H1 (cell line): Measurements from ENCODE around the gene UBIAD1. TPM values are rescaled to one million over a fixed set of nuclear protein-coding genes. Genes with fewer than 3 reads are reported as not detected.

ENCODE experiments used
- BCL11A ChIP-seq, 2 experiments: IDR thresholded peaks; one replicate each; pipeline ENCODE4 v1.6.1; 2011; ENCODE audit warnings: low read depth in 2 of 2, low read length in 2 of 2, mild to moderate bottlenecking in 2 of 2
- CBX5 ChIP-seq: fragments of 300-800, 300-1000 bp; sonication (generic); IDR thresholded peaks from 2 replicates; pipeline ENCODE4 v1.7.1; 2016; ENCODE audit warnings: antibody characterized with exemption, low read length, low read depth
- CHD1 ChIP-seq: IDR thresholded peaks from 2 replicates; pipeline ENCODE4 v1.6.1; 2012; ENCODE audit warnings: low read depth, low read length, improper control_type of control experiment
- CHD2 ChIP-seq: IDR thresholded peaks from 2 replicates; pipeline ENCODE4 v1.6.1; 2012; ENCODE audit warnings: low read length, improper control_type of control experiment
- CHD7 ChIP-seq: fragments of 300-600 bp; sonication (generic); IDR thresholded peaks from 2 replicates; pipeline ENCODE4 v1.7.1; 2012; ENCODE audit warnings: low read length, moderate library complexity, mild to moderate bottlenecking, inconsistent platforms; ENCODE audit not compliant: insufficient replicate concordance
- GABPA ChIP-seq: IDR thresholded peaks from 2 replicates; pipeline ENCODE4 v1.6.1; 2011; ENCODE audit warnings: mild to moderate bottlenecking, low read length, moderate library complexity, borderline replicate concordance; ENCODE audit not compliant: insufficient read depth
- RFX5 ChIP-seq: IDR thresholded peaks from 2 replicates; pipeline ENCODE4 v1.6.1; 2011; ENCODE audit warnings: low read depth, low read length, improper control_type of control experiment, borderline replicate concordance
- RNF2 ChIP-seq: fragments of 200-900, 300-1000 bp; sonication (generic); IDR thresholded peaks from 2 replicates; pipeline ENCODE4 v1.7.1; 2016; ENCODE audit warnings: borderline replicate concordance, low read depth, mild to moderate bottlenecking, antibody characterized with exemption, low read length; ENCODE audit not compliant: poor library complexity, severe bottlenecking; ENCODE audit errors: missing control alignments
- SIN3A ChIP-seq, 2 experiments: IDR thresholded peaks in 1 of 2; conservative IDR thresholded peaks in 1 of 2; 2 replicates each; pipeline ENCODE4 v1.6.1; 2011 to 2012; ENCODE audit warnings: low read length in 2 of 2, improper control_type of control experiment in 1 of 2, low read depth in 1 of 2, mild to moderate bottlenecking in 1 of 2
- TAF1 ChIP-seq: IDR thresholded peaks from 2 replicates; pipeline ENCODE4 v1.6.1; 2011; ENCODE audit warnings: mild to moderate bottlenecking, low read depth, low read length
- YY1 ChIP-seq: IDR thresholded peaks from 2 replicates; pipeline ENCODE4 v1.6.1; 2011; ENCODE audit warnings: low read depth, mild to moderate bottlenecking, low read length
- ZNF274 ChIP-seq: IDR thresholded peaks from 2 replicates; pipeline ENCODE4 v1.7.0; 2012; ENCODE audit warnings: low read length, borderline replicate concordance; ENCODE audit errors: extremely low read depth
- polyA plus RNA-seq, 7 experiments: library from polyadenylated mRNA; depleted of rRNA in 3 of 7; stranded (reverse) in 5 of 7; unstranded in 2 of 7; fragments of >200 nt in 5 of 7; fragments of 200-250 nt in 2 of 7; gene quantifications; 1 replicate in 5 of 7; 2 replicates in 1 of 7; 4 replicates in 1 of 7; pipeline versions ENCODE4 v1.2.1 to v1.2.3, GENCODE V29; 2011 to 2013; ENCODE audit warnings: missing spikeins in 2 of 7, mixed read lengths in 2 of 7
- total RNA-seq: library from RNA; stranded (reverse); fragmentation: NEBNext Ultra II Directional; extraction: Animal tissue kit (Norgen Biotek cat#: 25700); gene quantifications from 2 replicates; pipeline ENCODE4 v1.2.1, GENCODE V29; 2021

The UBIAD1 gene
- total and polyA plus RNA-seq, 2 of the 8 experiments (the other 6 are each of a cell fraction or from before 2014, with no cell fraction given) = 23.4 to 26.6 TPM

GRCh38 chr1:11316701-11317100 is 43.7 kb downstream of the UBIAD1 start (continued):
- no peak for TF ChIP-seq CHD7
- TF ChIP-seq RFX5 = no peak
- no peak for TF ChIP-seq YY1
- no peak for TF ChIP-seq ZNF274
- no peak for TF ChIP-seq SIN3A (conservative IDR thresholded peaks at IDR 0.05 in 1 of 2, IDR thresholded peaks at IDR 0.05 in 1 of 2; ENCODE audit: low read depth in 1 of 2, low read length in 2 of 2)
- no peak for TF ChIP-seq GABPA
- no peak for TF ChIP-seq TAF1
- no peak for TF ChIP-seq CBX5
- TF ChIP-seq CHD1 = no peak
- TF ChIP-seq BCL11A (IDR thresholded peaks at IDR 0.05; ENCODE audit: low read depth in 2 of 2, low read length in 2 of 2) = no peak
- TF ChIP-seq RNF2 = no peak
- TF ChIP-seq CHD2 = no peak
